Neural progenitor cell (in vitro differentiated cells): ENCODE data around the gene CENPB. TPM values are rescaled to one million over a fixed set of nuclear protein-coding genes. Genes with fewer than 3 reads are reported as not detected.
"Not testable (repeated sequence)": the region's sequence is repeated elsewhere in the genome, so short reads cannot be mapped to it uniquely, and the experiment has no call there.

Experiments used
- DNase-seq: peaks from one replicate; pipeline ENCODE4 v3.0.0-alpha.2; 2016; ENCODE audit warnings: low spot score
- H2AFZ ChIP-seq: fragments of 200-600 bp; sonication (generic); replicated peaks from 2 replicates; pipeline ENCODE4 v1.6.1; 2016; ENCODE audit warnings: antibody characterized with exemption
- H3F3A ChIP-seq: fragments of 200-600 bp; sonication (generic); 2 replicates; pipeline ENCODE4 v1.6.1; 2016; ENCODE audit warnings: antibody characterized with exemption, low read depth
- H3K27ac ChIP-seq: fragments of 200-600 bp; sonication (generic); 2 replicates; pipeline ENCODE4 v1.5.1; 2016; ENCODE audit warnings: mild to moderate bottlenecking
- H3K27me3 ChIP-seq: fragments of 200-600 bp; sonication (generic); 2 replicates; pipeline ENCODE4 v1.6.1; 2016; ENCODE audit warnings: mild to moderate bottlenecking, moderate library complexity
- H3K36me3 ChIP-seq: fragments of 200-600 bp; sonication (generic); 2 replicates; pipeline ENCODE4 v1.5.1; 2016
- H3K4me1 ChIP-seq: fragments of 200-600 bp; sonication (generic); 2 replicates; pipeline ENCODE4 v1.6.1; 2016; ENCODE audit warnings: mixed run types
- H3K4me2 ChIP-seq: fragments of 200-600 bp; sonication (generic); 2 replicates; pipeline ENCODE4 v1.6.1; 2016
- H3K4me3 ChIP-seq: fragments of 200-600 bp; sonication (generic); 2 replicates; pipeline ENCODE4 v1.5.1; 2016
- H3K79me2 ChIP-seq: fragments of 200-600 bp; sonication (generic); 2 replicates; pipeline ENCODE4 v1.6.1; 2016; ENCODE audit warnings: low read depth
- H3K9ac ChIP-seq: fragments of 200-600 bp; sonication (generic); 2 replicates; pipeline ENCODE4 v1.6.1; 2016
- H3K9me3 ChIP-seq: fragments of 200-600 bp; sonication (generic); 2 replicates; pipeline ENCODE4 v1.5.1; 2016; ENCODE audit warnings: low read depth
- H4K20me1 ChIP-seq: fragments of 200-600 bp; sonication (generic); 2 replicates; pipeline ENCODE4 v1.6.1; 2016; ENCODE audit warnings: low read depth
- H3K27ac Mint-ChIP-seq: 3 replicates; pipeline ENCODE4 v1.8.0; 2021; ENCODE audit warnings: mixed read lengths
- H3K27me3 Mint-ChIP-seq: 2 replicates; pipeline ENCODE4 v1.8.0; 2022; ENCODE audit warnings: low read depth, mild to moderate bottlenecking, inconsistent platforms, moderate library complexity, mixed read lengths; ENCODE audit not compliant: insufficient read depth
- H3K36me3 Mint-ChIP-seq: 3 replicates; pipeline ENCODE4 v1.8.0; 2021; ENCODE audit warnings: mixed read lengths
- H3K4me1 Mint-ChIP-seq: 3 replicates; pipeline ENCODE4 v1.8.0; 2021; ENCODE audit warnings: mixed read lengths
- H3K4me3 Mint-ChIP-seq: 3 replicates; pipeline ENCODE4 v1.8.0; 2021; ENCODE audit warnings: mild to moderate bottlenecking, moderate library complexity, mixed read lengths
- H3K9me3 Mint-ChIP-seq: 3 replicates; pipeline ENCODE4 v1.8.0; 2020; ENCODE audit warnings: mixed read lengths
- EZH2 ChIP-seq: fragments of 200-600 bp; sonication (generic); IDR thresholded peaks from 2 replicates; pipeline ENCODE4 v1.6.1; 2017; ENCODE audit warnings: antibody characterized with exemption, mild to moderate bottlenecking, moderate library complexity
- EZH2phosphoT487 ChIP-seq: fragments of 200-600 bp; sonication (generic); IDR thresholded peaks from 2 replicates; pipeline ENCODE4 v1.6.1; 2017; ENCODE audit warnings: antibody characterized with exemption
- total RNA-seq: library from RNA; depleted of rRNA; stranded (reverse); fragments of >200 nt; gene quantifications from 2 replicates; pipeline ENCODE4 v1.2.3, GENCODE V29; 2015; ENCODE audit warnings: low replicate concordance
- TF ChIP-seq, protein P1 (sequence below): fragments of 200-600 bp; sonication (generic); IDR thresholded peaks from 2 replicates; pipeline ENCODE4 v1.5.1; 2017; ENCODE audit warnings: antibody characterized with exemption, mild to moderate bottlenecking

Gene CENPB
- 5.0 and 28.9 TPM in 2 replicates for total RNA-seq

DNA sequence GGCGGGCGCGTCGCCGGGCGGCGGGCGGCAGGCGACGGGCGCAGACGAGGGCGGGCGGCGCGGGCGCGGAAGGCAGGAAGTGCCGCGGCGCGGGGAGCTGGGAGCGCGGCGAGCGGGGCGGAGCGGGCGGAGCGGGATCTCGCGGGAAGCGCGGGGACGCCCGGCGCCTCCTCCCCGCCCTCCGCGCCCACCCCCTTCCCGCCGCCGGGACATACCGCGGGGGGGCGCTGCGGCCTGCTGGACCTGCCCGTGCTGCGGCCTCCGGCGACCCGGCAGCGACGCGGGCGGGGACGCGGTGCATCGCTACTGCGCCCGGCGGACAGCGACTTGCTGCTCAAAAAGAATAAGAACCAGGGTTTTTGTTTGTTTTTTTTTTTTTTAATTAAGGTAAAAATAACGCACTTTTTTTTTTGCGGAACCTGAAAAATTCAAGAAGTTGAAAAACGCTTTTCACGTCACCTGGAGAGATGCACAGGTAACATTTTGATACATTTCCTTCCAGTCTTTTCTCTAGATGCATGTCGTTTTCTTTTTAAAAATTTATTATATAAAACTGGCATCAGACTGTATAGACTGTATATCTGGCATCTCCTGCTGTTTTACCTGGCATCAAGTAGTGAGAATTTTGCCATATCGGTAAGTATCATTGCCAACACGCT lies at the start of gene CENPB:
Gene CENPB (minus strand): TSS at position 76 of the 659 bp plus-strand sequence. CDS start 257 bp downstream, outside the sequence.
- no peak within 1 kb of the TSS for H3K27ac Mint-ChIP-seq
- Histone ChIP-seq H3K79me2 (peaks cover 21% of the 10 kb centered on the region), H3K27me3 (peaks cover 48% of the 10 kb centered on the region), H3K9ac (peak within 1 kb of the TSS; percentile 55), H3K27ac (no peak within 1 kb of the TSS), H2AFZ (no peak within 1 kb of the TSS), H3K4me2 (peak within 1 kb of the TSS; percentile 93), H3K36me3 (no peaks in the 10 kb centered on the region), H3K4me3 (peak within 1 kb of the TSS; percentile 66), H3F3A (peaks cover 11% of the 10 kb centered on the region), H3K4me1 (peaks cover 3% of the 10 kb centered on the region), H4K20me1 (peaks cover 32% of the 10 kb centered on the region), H3K9me3 (no peaks in the 10 kb centered on the region)
- peaks cover 7% of the 10 kb centered on the region for H3K27me3 Mint-ChIP-seq
- no peaks in the 10 kb centered on the region for H3K9me3 Mint-ChIP-seq
- peak within 1 kb of the TSS; percentile 89 for H3K4me3 Mint-ChIP-seq
- peak; percentile 95 for DNase-seq
- H3K36me3 Mint-ChIP-seq = peaks cover 9% of the 10 kb centered on the region
- H3K4me1 Mint-ChIP-seq = peaks cover 10% of the 10 kb centered on the region
- peak; percentile 48 for TF ChIP-seq EZH2
- TF ChIP-seq, protein P1, sequence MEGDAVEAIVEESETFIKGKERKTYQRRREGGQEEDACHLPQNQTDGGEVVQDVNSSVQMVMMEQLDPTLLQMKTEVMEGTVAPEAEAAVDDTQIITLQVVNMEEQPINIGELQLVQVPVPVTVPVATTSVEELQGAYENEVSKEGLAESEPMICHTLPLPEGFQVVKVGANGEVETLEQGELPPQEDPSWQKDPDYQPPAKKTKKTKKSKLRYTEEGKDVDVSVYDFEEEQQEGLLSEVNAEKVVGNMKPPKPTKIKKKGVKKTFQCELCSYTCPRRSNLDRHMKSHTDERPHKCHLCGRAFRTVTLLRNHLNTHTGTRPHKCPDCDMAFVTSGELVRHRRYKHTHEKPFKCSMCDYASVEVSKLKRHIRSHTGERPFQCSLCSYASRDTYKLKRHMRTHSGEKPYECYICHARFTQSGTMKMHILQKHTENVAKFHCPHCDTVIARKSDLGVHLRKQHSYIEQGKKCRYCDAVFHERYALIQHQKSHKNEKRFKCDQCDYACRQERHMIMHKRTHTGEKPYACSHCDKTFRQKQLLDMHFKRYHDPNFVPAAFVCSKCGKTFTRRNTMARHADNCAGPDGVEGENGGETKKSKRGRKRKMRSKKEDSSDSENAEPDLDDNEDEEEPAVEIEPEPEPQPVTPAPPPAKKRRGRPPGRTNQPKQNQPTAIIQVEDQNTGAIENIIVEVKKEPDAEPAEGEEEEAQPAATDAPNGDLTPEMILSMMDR = peak; percentile 83
- TF ChIP-seq EZH2phosphoT487 = peak; percentile 32

DNA sequence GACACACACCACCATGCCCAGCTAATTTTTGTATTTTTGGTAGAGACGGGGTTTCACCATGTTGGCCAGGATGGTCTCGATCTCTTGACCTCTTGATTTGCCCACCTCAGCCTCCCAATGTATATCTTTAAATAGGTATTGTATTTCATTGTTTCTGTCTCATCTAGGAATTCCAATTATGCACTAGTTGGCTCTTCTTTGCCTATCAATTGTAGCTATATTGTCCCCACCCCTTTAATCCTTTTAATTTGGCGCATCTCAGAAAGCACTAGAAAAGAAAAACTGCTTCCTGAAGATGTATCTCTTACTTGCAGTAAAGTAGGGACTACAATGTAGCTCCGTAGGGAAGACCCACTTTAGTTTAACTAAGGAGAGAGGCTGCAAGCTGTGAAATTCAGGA lies 49.6 kb upstream of the CENPB start:
- no peak overlapping the region for H3K27ac Mint-ChIP-seq
- Histone ChIP-seq H3K9ac (no peak overlapping the region), H3F3A (no peaks in the 10 kb centered on the region), H3K27ac (no peak overlapping the region), H3K36me3 (no peaks in the 10 kb centered on the region), H3K79me2 (no peaks in the 10 kb centered on the region), H3K9me3 (no peaks in the 10 kb centered on the region), H3K4me2 (no peak overlapping the region), H2AFZ (no peak overlapping the region), H3K4me3 (no peak overlapping the region), H3K4me1 (no peaks in the 10 kb centered on the region), H4K20me1 (no peaks in the 10 kb centered on the region), H3K27me3 (no peaks in the 10 kb centered on the region)
- peaks cover 2% of the 10 kb centered on the region for H3K9me3 Mint-ChIP-seq
- peaks cover 3% of the 10 kb centered on the region for H3K36me3 Mint-ChIP-seq
- TF ChIP-seq EZH2 (no peak), EZH2phosphoT487 (no peak)
- TF ChIP-seq, protein P1 = no peak
- H3K4me3 Mint-ChIP-seq = no peak overlapping the region
- no peaks in the 10 kb centered on the region for H3K4me1 Mint-ChIP-seq
- H3K27me3 Mint-ChIP-seq = no peaks in the 10 kb centered on the region
- no peak for DNase-seq

- H3K27ac Mint-ChIP-seq, H2AFZ ChIP-seq, H3K36me3 ChIP-seq, H3K27me3 Mint-ChIP-seq, H3K79me2 ChIP-seq, H3K9ac ChIP-seq, H3K9me3 Mint-ChIP-seq, H3K4me3 ChIP-seq, H3F3A ChIP-seq, H3K27me3 ChIP-seq, H3K36me3 Mint-ChIP-seq, H3K4me1 Mint-ChIP-seq, H4K20me1 ChIP-seq, H3K27ac ChIP-seq, H3K4me2 ChIP-seq, H3K4me1 ChIP-seq, DNase-seq, H3K4me3 Mint-ChIP-seq, H3K9me3 ChIP-seq: not testable (repeated sequence)
These were observed 43.4 kb upstream of the CENPB start for GRCh38 chr20:3829891-3830290.

- Histone ChIP-seq H3K27me3 (no peaks in the 10 kb centered on the region), H3K36me3 (no peaks in the 10 kb centered on the region), H3K4me3 (no peak overlapping the region), H3K9ac (no peak overlapping the region), H3F3A (no peaks in the 10 kb centered on the region), H3K4me2 (no peak overlapping the region), H3K27ac (no peak overlapping the region), H3K4me1 (no peaks in the 10 kb centered on the region), H4K20me1 (no peaks in the 10 kb centered on the region), H3K9me3 (no peaks in the 10 kb centered on the region), H2AFZ (no peak overlapping the region), H3K79me2 (no peaks in the 10 kb centered on the region)
- H3K4me1 Mint-ChIP-seq = peaks cover 7% of the 10 kb centered on the region
- H3K27me3 Mint-ChIP-seq = no peaks in the 10 kb centered on the region
- H3K27ac Mint-ChIP-seq = no peak overlapping the region
- TF ChIP-seq, protein P1 = no peak
- no peak for TF ChIP-seq EZH2
- TF ChIP-seq EZH2phosphoT487 = no peak
- no peaks in the 10 kb centered on the region for H3K9me3 Mint-ChIP-seq
- no peak for DNase-seq
- H3K36me3 Mint-ChIP-seq = peaks cover 10% of the 10 kb centered on the region
- no peak overlapping the region for H3K4me3 Mint-ChIP-seq
These were observed 42.3 kb upstream of the CENPB start for GRCh38 chr20:3828798-3829197.
